GM23338 (cell line): ENCODE results near the gene LENEP. TPM values are rescaled to one million over a fixed set of nuclear protein-coding genes. Genes with fewer than 3 reads are reported as not detected.
A peak's percentile ranks its signal among the peaks of the same experiment; 100 is the strongest.

Source experiments
- ATAC-seq: fragments of 200-7000 bp; cut with Tn5 transposase; 3 replicates; pipeline ENCODE4 v1.9.1; 2020
- DNase-seq: peaks from one replicate; pipeline ENCODE4 v3.0.0-alpha.2; 2015; ENCODE audit warnings: low spot score
- H2AFZ ChIP-seq: fragments of 200-600 bp; sonication (generic); 2 replicates; pipeline ENCODE4 v1.8.0; 2016; ENCODE audit warnings: antibody characterized with exemption, mild to moderate bottlenecking, moderate library complexity
- H3F3A ChIP-seq: fragments of 200-600 bp; sonication (generic); replicated peaks from 2 replicates; pipeline ENCODE4 v1.8.0; 2017; ENCODE audit warnings: antibody characterized with exemption, mixed run types, low read depth
- H3K27ac ChIP-seq: fragments of 200-600 bp; sonication (generic); 2 replicates; pipeline ENCODE4 v1.6.1; 2016; ENCODE audit warnings: low read depth
- H3K27me3 ChIP-seq: fragments of 200-600 bp; sonication (generic); 2 replicates; pipeline ENCODE4 v1.8.0; 2016; ENCODE audit warnings: mild to moderate bottlenecking, mixed run types, moderate library complexity; ENCODE audit not compliant: insufficient read depth
- H3K36me3 ChIP-seq: fragments of 200-600 bp; sonication (generic); 2 replicates; pipeline ENCODE4 v1.8.0; 2016; ENCODE audit warnings: mild to moderate bottlenecking; ENCODE audit not compliant: insufficient read depth
- H3K4me1 ChIP-seq: fragments of 200-600 bp; sonication (generic); 2 replicates; pipeline ENCODE4 v1.8.0; 2016; ENCODE audit warnings: mild to moderate bottlenecking, moderate library complexity; ENCODE audit not compliant: insufficient read depth
- H3K4me2 ChIP-seq: fragments of 200-600 bp; sonication (generic); 2 replicates; pipeline ENCODE4 v1.7.1; 2017; ENCODE audit warnings: mixed run types
- H3K4me3 ChIP-seq: fragments of 200-600 bp; sonication (generic); 2 replicates; pipeline ENCODE4 v1.6.1; 2016; ENCODE audit warnings: mixed run types
- H3K79me2 ChIP-seq: fragments of 200-600 bp; sonication (generic); replicated peaks from 2 replicates; pipeline ENCODE4 v1.8.0; 2017; ENCODE audit warnings: mild to moderate bottlenecking; ENCODE audit not compliant: insufficient read depth
- H3K9me2 ChIP-seq: fragments of 200-600 bp; sonication (generic); 2 replicates; pipeline ENCODE4 v1.8.0; 2017; ENCODE audit not compliant: insufficient read depth
- H4K20me1 ChIP-seq: fragments of 200-600 bp; sonication (generic); replicated peaks from 2 replicates; pipeline ENCODE4 v1.8.0; 2017; ENCODE audit warnings: mild to moderate bottlenecking; ENCODE audit not compliant: insufficient read depth
- H3K27ac Mint-ChIP-seq: 2 replicates; pipeline ENCODE4 v1.8.0; 2020; ENCODE audit warnings: inconsistent platforms, mild to moderate bottlenecking, moderate library complexity, mixed read lengths
- H3K27me3 Mint-ChIP-seq: 3 replicates; pipeline ENCODE4 v1.8.0; 2022; ENCODE audit warnings: low read depth, mild to moderate bottlenecking, moderate library complexity, mixed read lengths, inconsistent platforms; ENCODE audit not compliant: insufficient read depth, poor library complexity
- H3K36me3 Mint-ChIP-seq: 3 replicates; pipeline ENCODE4 v1.8.0; 2021; ENCODE audit warnings: low read depth, mild to moderate bottlenecking, inconsistent platforms, moderate library complexity, mixed read lengths
- H3K4me1 Mint-ChIP-seq: 3 replicates; pipeline ENCODE4 v1.8.0; 2020; ENCODE audit warnings: mild to moderate bottlenecking, inconsistent platforms, mixed read lengths
- H3K4me3 Mint-ChIP-seq: 3 replicates; pipeline ENCODE4 v1.8.0; 2021; ENCODE audit warnings: moderate library complexity, mild to moderate bottlenecking, inconsistent platforms, mixed read lengths
- H3K9me3 Mint-ChIP-seq: 3 replicates; pipeline ENCODE4 v1.8.0; 2020; ENCODE audit warnings: moderate library complexity, mild to moderate bottlenecking, inconsistent platforms, mixed read lengths
- CTCF ChIP-seq, 2 experiments: fragments of 200-600 bp in 1 of 2; sonication (generic) in 1 of 2; conservative IDR thresholded peaks; 2 replicates each; pipeline versions ENCODE4 v1.5.1 to v1.6.1; 2016 to 2017; ENCODE audit warnings: antibody characterized with exemption in 2 of 2, low read depth in 2 of 2, mild to moderate bottlenecking in 2 of 2, moderate library complexity in 1 of 2
- EZH2phosphoT487 ChIP-seq: fragments of 200-600 bp; sonication (generic); IDR thresholded peaks from one replicate; pipeline ENCODE4 v1.8.1; 2018; ENCODE audit warnings: antibody characterized with exemption; ENCODE audit not compliant: unreplicated experiment
- POLR2AphosphoS5 ChIP-seq: IDR thresholded peaks from 2 replicates; pipeline ENCODE4 v1.6.1; 2016; ENCODE audit warnings: antibody characterized with exemption, low read depth
- STAT1 ChIP-seq: IDR thresholded peaks from one replicate; pipeline ENCODE4 v1.6.1; 2016; ENCODE audit warnings: antibody characterized with exemption; ENCODE audit not compliant: unreplicated experiment
- ZNF331 ChIP-seq: fragments of 250-450 bp; sonication (Bioruptor Pico); IDR thresholded peaks from 2 replicates; pipeline ENCODE4 v1.5.0; 2020; ENCODE audit warnings: low read depth, mild to moderate bottlenecking, moderate library complexity
- polyA plus RNA-seq: library from polyadenylated mRNA; unstranded; fragments of >200 nt; fragmentation: Nextera tagmentation; extraction: Ambion mirVana; gene quantifications from 2 replicates; pipeline ENCODE4 v1.2.1, GENCODE V29; 2016
- total RNA-seq: library from RNA; depleted of rRNA; stranded (reverse); fragments of >200 nt; shearing (Covaris generic); gene quantifications from 2 replicates; pipeline ENCODE4 v1.2.3, GENCODE V29; 2014
- TF ChIP-seq, protein P1 (sequence below): IDR thresholded peaks from one replicate; pipeline ENCODE4 v1.6.1; 2018; ENCODE audit warnings: antibody characterized with exemption; ENCODE audit not compliant: unreplicated experiment
- TF ChIP-seq, protein P2 (sequence below): IDR thresholded peaks from 2 replicates; pipeline ENCODE4 v1.6.1; 2016; ENCODE audit warnings: antibody characterized with exemption

LENEP gene
- total and polyA plus RNA-seq, 2 experiments from 2014 or later: 1.6 TPM; not detected in 1

- H3K79me2 ChIP-seq: no peaks in the 10 kb centered on the region
- TF ChIP-seq, protein P1, sequence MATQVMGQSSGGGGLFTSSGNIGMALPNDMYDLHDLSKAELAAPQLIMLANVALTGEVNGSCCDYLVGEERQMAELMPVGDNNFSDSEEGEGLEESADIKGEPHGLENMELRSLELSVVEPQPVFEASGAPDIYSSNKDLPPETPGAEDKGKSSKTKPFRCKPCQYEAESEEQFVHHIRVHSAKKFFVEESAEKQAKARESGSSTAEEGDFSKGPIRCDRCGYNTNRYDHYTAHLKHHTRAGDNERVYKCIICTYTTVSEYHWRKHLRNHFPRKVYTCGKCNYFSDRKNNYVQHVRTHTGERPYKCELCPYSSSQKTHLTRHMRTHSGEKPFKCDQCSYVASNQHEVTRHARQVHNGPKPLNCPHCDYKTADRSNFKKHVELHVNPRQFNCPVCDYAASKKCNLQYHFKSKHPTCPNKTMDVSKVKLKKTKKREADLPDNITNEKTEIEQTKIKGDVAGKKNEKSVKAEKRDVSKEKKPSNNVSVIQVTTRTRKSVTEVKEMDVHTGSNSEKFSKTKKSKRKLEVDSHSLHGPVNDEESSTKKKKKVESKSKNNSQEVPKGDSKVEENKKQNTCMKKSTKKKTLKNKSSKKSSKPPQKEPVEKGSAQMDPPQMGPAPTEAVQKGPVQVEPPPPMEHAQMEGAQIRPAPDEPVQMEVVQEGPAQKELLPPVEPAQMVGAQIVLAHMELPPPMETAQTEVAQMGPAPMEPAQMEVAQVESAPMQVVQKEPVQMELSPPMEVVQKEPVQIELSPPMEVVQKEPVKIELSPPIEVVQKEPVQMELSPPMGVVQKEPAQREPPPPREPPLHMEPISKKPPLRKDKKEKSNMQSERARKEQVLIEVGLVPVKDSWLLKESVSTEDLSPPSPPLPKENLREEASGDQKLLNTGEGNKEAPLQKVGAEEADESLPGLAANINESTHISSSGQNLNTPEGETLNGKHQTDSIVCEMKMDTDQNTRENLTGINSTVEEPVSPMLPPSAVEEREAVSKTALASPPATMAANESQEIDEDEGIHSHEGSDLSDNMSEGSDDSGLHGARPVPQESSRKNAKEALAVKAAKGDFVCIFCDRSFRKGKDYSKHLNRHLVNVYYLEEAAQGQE: no peak
- TF ChIP-seq, protein P2, sequence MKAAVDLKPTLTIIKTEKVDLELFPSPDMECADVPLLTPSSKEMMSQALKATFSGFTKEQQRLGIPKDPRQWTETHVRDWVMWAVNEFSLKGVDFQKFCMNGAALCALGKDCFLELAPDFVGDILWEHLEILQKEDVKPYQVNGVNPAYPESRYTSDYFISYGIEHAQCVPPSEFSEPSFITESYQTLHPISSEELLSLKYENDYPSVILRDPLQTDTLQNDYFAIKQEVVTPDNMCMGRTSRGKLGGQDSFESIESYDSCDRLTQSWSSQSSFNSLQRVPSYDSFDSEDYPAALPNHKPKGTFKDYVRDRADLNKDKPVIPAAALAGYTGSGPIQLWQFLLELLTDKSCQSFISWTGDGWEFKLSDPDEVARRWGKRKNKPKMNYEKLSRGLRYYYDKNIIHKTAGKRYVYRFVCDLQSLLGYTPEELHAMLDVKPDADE: no peak
- TF ChIP-seq CTCF (conservative IDR thresholded peaks at IDR 0.05; ENCODE audit: low read depth in 2 of 2) (peak; percentile 87 to 90), POLR2AphosphoS5 (no peak)
- H3K27ac ChIP-seq: peak overlapping the region; percentile 72; the same call in 1 of the 2 replicates
- H4K20me1 ChIP-seq: no peaks in the 10 kb centered on the region
- H3K4me3 ChIP-seq: no peak overlapping the region
- Mint-ChIP-seq H3K36me3 (no peaks in the 10 kb centered on the region; the same call in 1 of the 3 replicates), H3K27me3 (peaks cover 18% of the 10 kb centered on the region), H3K4me1 (peaks cover 21% of the 10 kb centered on the region), H3K4me3 (no peak overlapping the region; the same call in 2 of the 3 replicates), H3K9me3 (no peaks in the 10 kb centered on the region), H3K27ac (no peak overlapping the region)
- H3F3A ChIP-seq: no peaks in the 10 kb centered on the region
- no peak overlapping the region for H2AFZ ChIP-seq
- H3K4me1 ChIP-seq: peaks cover 6% of the 10 kb centered on the region
- ATAC-seq: peak; percentile 86
- H3K36me3 ChIP-seq: no peaks in the 10 kb centered on the region
- H3K4me2 ChIP-seq: no peak overlapping the region; the same call in 1 of the 2 replicates
- peak; percentile 79 for DNase-seq
- no peaks in the 10 kb centered on the region for H3K27me3 ChIP-seq
- no peaks in the 10 kb centered on the region for H3K9me2 ChIP-seq
These were observed 49.6 kb upstream of the LENEP start for GRCh38 chr1:154943649-154944400.

DNA sequence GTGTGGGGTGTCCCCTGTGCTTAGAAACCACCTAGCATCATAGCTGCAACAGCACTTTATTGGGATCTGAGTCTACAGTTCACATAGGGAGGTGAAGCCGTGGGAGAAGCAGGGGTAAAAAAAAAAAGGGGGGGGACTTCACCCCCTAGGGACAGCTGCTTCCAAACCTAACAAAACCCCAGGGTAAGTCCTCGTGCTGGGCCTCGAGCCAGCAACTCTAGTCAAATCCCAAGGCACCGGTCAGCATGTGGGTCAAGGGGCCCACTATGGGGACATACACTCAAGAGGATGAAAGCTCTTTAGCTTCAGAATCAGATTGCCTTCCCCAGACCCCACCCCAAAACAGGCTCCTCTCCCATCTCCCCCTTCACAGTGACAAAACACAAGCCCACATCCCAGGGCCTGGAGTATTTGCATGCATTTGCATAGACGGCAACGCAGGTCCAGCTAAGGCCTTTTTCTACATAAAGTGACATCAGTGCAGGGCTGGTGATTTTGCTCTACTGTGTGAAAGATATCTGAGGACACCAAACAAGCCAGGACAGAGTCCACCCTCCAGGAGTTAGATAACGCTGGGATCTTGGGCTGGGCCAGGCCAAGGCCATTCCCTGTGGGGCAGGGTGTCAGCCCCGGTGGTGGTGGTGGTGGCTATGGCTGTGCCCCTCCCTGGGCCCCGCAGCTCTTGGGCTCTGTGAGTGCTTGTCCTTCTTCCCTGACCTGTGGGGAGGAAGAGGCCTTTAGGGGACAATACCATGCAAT is 48.8 kb upstream of the LENEP start:
- Mint-ChIP-seq H3K27me3 (peaks cover 12% of the 10 kb centered on the region), H3K9me3 (no peaks in the 10 kb centered on the region), H3K4me1 (peaks cover 21% of the 10 kb centered on the region), H3K27ac (no peak overlapping the region), H3K36me3 (no peaks in the 10 kb centered on the region; the same call in 2 of the 3 replicates), H3K4me3 (no peak overlapping the region; the same call in 2 of the 3 replicates)
- H3K36me3 ChIP-seq: no peaks in the 10 kb centered on the region
- no peaks in the 10 kb centered on the region for H3K79me2 ChIP-seq
- no peaks in the 10 kb centered on the region for H3K27me3 ChIP-seq
- peaks cover 6% of the 10 kb centered on the region for H3K4me1 ChIP-seq
- H2AFZ ChIP-seq: no peak overlapping the region
- H4K20me1 ChIP-seq: no peaks in the 10 kb centered on the region
- no peak for DNase-seq
- peak overlapping the region; percentile 72; the same call in 1 of the 2 replicates for H3K27ac ChIP-seq
- no peak for ATAC-seq
- H3K4me3 ChIP-seq: no peak overlapping the region
- H3F3A ChIP-seq: no peaks in the 10 kb centered on the region
- no peak overlapping the region for H3K4me2 ChIP-seq
- H3K9me2 ChIP-seq: no peaks in the 10 kb centered on the region
- TF ChIP-seq STAT1 (no peak), EZH2phosphoT487 (no peak), POLR2AphosphoS5 (no peak), CTCF (conservative IDR thresholded peaks at IDR 0.05; ENCODE audit: low read depth in 2 of 2) (no peak), ZNF331 (CRISPR knock-in tag) (no peak)
- TF ChIP-seq, protein P1: no peak
